Parathyroid adenoma (tissue), 2 donors: ENCODE data around the gene CORO7.

Experiments
- H2AFZ ChIP-seq: fragments of 300-600 bp; sonication (generic); one replicate; pipeline ENCODE4 v1.7.0; 2017; ENCODE audit warnings: antibody characterized with exemption, mild to moderate bottlenecking
- H3K27ac ChIP-seq: fragments of 300-600 bp; sonication (generic); one replicate; pipeline ENCODE4 v1.7.0; 2017
- H3K27me3 ChIP-seq: fragments of 300-600 bp; sonication (generic); one replicate; pipeline ENCODE4 v1.7.0; 2017; ENCODE audit warnings: low read length; ENCODE audit not compliant: control insufficient read depth, insufficient read depth
- H3K36me3 ChIP-seq: fragments of 300-600 bp; sonication (generic); one replicate; pipeline ENCODE4 v1.7.0; 2017; ENCODE audit warnings: low read length; ENCODE audit not compliant: control insufficient read depth, insufficient read depth
- H3K4me1 ChIP-seq: fragments of 300-600 bp; sonication (generic); one replicate; pipeline ENCODE4 v1.7.0; 2017; ENCODE audit warnings: control low read depth
- H3K4me2 ChIP-seq: fragments of 300-600 bp; sonication (generic); one replicate; pipeline ENCODE4 v1.7.0; 2017; ENCODE audit warnings: low read length
- H3K4me3 ChIP-seq: fragments of 300-600 bp; sonication (generic); one replicate; pipeline ENCODE4 v1.7.0; 2017; ENCODE audit warnings: low read depth, low read length
- H3K79me2 ChIP-seq: fragments of 300-600 bp; sonication (generic); one replicate; pipeline ENCODE4 v1.7.0; 2017; ENCODE audit warnings: control low read depth
- H3K9ac ChIP-seq: fragments of 300-600 bp; sonication (generic); one replicate; pipeline ENCODE4 v1.7.0; 2017; ENCODE audit warnings: mild to moderate bottlenecking
- H3K9me3 ChIP-seq: fragments of 300-600 bp; sonication (generic); one replicate; pipeline ENCODE4 v1.7.0; 2017; ENCODE audit warnings: low read length; ENCODE audit not compliant: control insufficient read depth
- CTCF ChIP-seq: fragments of 300-600 bp; sonication (generic); IDR thresholded peaks from one replicate; pipeline ENCODE4 v1.7.0; 2017; ENCODE audit warnings: antibody characterized with exemption, mild to moderate bottlenecking
- donor health status: primary hyperparathyroidism.

Gene CORO7

GRCh38 chr16:4386451-4386805, 30.0 kb downstream of the CORO7 start:
- no peak overlapping the region for H3K9ac ChIP-seq
- H3K27me3 ChIP-seq, result no peaks in the 10 kb centered on the region
- H2AFZ ChIP-seq, result no peak overlapping the region
- H3K79me2 ChIP-seq, result no peaks in the 10 kb centered on the region
- H3K36me3 ChIP-seq, result no peaks in the 10 kb centered on the region
- no peak for TF ChIP-seq CTCF
- H3K4me3 ChIP-seq, result no peak overlapping the region
- no peak overlapping the region for H3K4me2 ChIP-seq
- no peaks in the 10 kb centered on the region for H3K4me1 ChIP-seq
- H3K9me3 ChIP-seq, result no peaks in the 10 kb centered on the region
- no peak overlapping the region for H3K27ac ChIP-seq

- Histone ChIP-seq H3K9ac (no peak overlapping the region), H3K36me3 (no peaks in the 10 kb centered on the region), H3K79me2 (no peaks in the 10 kb centered on the region), H3K27ac (no peak overlapping the region), H3K4me1 (no peaks in the 10 kb centered on the region), H3K27me3 (no peaks in the 10 kb centered on the region), H2AFZ (no peak overlapping the region), H3K9me3 (no peaks in the 10 kb centered on the region), H3K4me3 (no peak overlapping the region), H3K4me2 (no peak overlapping the region)
- no peak for TF ChIP-seq CTCF
Observed at GRCh38 chr16:4385789-4386450, 30.5 kb downstream of the CORO7 start.

DNA sequence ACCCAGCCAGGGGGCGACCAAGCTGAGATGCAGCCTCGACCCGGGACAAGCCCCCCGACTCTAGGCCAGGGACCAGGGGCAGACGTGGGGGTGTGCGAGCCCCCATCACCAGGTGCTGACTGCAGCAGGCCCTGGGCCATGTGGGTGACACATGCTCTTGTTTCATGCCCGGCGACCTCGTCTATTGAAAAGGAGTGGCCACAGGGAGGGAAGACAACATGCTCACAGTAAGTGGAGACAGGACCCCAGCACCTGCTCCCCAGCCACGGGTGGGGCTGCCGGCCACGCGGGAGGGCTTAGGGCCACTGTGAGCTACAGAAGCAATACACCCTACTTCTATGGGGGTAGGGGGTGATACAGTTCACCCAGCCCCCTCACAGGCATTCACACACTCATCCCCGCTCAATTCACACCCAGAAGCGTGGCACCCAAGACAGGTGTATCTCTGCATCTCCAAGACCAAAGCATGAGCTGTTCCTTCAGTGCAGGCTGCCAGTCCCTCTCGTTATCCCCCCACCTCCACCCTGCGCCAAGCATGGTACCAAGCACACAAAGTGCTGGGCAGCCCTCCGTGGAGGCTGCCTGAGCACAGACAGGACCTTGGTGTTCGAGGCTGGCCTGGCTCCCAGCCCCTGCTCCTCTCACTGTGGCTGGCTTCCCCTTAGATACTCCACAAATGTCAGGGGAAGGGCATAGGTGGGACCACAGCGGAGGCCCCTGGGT, 31.2 kb downstream of the CORO7 start:
- H3K4me1 ChIP-seq, result peaks cover 5% of the 10 kb centered on the region
- no peak for TF ChIP-seq CTCF

DNA sequence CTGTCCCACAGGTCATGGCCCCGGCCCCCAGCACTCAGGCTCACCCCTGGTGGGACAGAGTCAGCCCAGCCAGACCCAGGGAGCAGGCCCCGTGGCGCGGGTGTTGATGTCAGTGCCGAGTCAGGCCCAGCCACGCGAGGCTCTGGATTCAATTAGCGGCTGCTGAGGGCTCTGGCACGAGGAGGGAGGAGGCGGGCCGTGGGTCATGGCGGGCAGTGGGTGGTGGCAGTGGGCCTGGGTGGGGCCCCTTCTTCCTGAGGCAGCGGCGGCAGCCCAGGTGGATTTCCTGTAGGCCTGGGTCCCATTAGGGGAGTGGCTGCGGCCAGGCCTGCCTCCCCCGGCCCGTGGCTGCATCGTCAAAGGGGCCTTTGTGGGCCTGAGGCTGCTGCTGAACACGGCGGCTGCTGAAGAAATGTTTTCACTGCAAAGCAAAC, 31.9 kb downstream of the CORO7 start:
- no peaks in the 10 kb centered on the region for H3K36me3 ChIP-seq
- no peak overlapping the region for H3K27ac ChIP-seq

More for the DNA sequence above, 31.2 kb downstream of the CORO7 start:
- Histone ChIP-seq H3K9me3 (no peaks in the 10 kb centered on the region), H3K4me2 (no peak overlapping the region), H3K27me3 (no peaks in the 10 kb centered on the region), H3K27ac (no peak overlapping the region), H3K36me3 (no peaks in the 10 kb centered on the region), H3K9ac (no peak overlapping the region), H2AFZ (no peak overlapping the region), H3K4me3 (no peak overlapping the region), H3K79me2 (no peaks in the 10 kb centered on the region)

More for the DNA sequence above, 31.9 kb downstream of the CORO7 start:
- Histone ChIP-seq H3K4me3 (no peak overlapping the region), H3K4me1 (peaks cover 6% of the 10 kb centered on the region), H3K9me3 (no peaks in the 10 kb centered on the region), H3K79me2 (no peaks in the 10 kb centered on the region), H3K4me2 (no peak overlapping the region), H3K9ac (no peak overlapping the region), H3K27me3 (no peaks in the 10 kb centered on the region), H2AFZ (no peak overlapping the region)
- no peak for TF ChIP-seq CTCF
